GM21737 (cell line): ENCODE data around the gene DZIP1.

ENCODE experiments used
- ATAC-seq: cut with Tn5 transposase; IDR thresholded peaks from one replicate; pipeline ENCODE4 v1.9.1; 2021; ENCODE audit warnings: mild to moderate bottlenecking, moderate library complexity; ENCODE audit not compliant: unreplicated experiment

DZIP1 gene

DNA sequence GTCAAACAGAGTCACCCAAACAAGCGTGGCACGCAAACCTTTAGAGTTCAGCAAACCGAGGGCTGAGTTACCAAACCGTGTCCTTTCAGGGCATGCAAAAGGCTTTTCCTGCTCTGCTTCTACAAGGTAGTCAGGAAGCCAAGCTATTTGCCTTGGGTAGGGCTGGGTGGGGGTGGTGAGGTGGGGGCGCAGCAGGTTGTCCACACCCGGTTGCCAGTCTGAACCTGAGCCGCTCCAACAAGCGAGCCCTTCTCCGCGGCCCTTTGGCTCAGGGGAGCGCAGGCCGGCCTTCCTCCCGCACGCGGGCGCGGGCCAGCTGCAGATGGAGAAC is 92.3 kb downstream of the DZIP1 start:
- no peak for ATAC-seq

DNA sequence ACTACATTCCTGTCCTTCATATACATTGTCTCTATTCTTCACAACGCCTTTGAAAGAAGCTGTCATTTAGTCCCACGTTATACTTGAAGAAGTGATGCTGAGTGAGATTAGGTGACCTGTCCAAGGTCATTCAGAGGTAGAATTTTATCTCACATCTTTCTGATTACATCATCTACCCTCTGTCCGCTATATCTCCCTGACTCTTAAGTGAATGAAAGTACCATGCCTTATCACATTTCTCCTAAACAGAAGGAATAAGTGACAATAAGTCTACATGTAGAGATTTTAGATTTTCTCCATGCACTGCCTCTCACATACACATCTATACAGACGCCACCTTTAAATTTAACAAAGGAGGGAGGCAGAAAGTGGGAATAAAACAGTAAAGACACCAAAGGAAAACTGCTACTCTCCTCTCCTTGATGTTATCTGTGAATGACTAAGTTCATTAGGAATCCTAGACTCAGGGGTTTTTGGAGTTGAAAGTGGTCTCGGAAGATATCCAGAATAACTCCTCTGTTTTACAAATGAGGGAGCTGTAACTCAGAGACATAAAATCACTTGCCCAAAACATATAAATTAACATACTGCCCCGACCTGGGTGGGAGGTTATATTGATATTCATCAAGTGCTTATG is 96.9 kb downstream of the DZIP1 start:
- no peak for ATAC-seq

DNA sequence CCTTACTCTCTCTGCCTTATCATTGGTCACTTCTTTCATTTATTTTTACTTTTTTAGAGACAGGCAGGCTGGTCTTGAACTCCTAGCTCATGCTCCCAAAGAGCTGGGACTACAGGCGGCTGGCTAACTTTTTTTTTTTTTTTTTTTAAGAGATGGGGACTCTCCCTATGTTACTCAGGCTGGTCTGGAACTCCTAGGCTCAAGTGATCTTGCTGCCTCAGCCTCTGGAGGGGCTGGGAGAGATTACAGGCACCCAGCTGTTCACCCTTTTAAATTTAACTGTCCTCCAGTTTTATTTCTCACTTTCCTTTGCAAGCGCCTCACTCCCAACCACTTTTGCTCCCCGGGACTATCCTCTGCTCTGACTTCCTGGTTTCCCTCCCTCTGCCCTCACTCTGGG is 97.6 kb downstream of the DZIP1 start:
- no peak for ATAC-seq

DNA sequence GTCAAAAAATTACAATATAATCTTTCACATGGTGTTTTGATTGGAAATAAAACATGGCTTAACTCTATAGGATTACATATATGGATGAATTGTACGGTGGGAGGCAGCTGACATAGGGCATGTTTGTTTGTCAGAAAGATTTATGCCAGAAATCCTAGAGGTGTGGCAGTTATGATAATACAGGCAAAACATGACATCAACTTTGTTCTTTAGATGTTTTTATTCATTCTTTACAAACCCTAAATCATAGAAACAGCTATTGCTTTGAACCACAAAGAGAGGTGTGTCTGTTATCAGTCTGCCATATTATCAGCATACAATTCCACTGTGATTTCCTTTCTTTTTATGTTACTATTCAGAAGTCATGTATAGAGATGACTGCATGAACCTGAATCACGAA is 100.2 kb downstream of the DZIP1 start:
- no peak for ATAC-seq

DNA sequence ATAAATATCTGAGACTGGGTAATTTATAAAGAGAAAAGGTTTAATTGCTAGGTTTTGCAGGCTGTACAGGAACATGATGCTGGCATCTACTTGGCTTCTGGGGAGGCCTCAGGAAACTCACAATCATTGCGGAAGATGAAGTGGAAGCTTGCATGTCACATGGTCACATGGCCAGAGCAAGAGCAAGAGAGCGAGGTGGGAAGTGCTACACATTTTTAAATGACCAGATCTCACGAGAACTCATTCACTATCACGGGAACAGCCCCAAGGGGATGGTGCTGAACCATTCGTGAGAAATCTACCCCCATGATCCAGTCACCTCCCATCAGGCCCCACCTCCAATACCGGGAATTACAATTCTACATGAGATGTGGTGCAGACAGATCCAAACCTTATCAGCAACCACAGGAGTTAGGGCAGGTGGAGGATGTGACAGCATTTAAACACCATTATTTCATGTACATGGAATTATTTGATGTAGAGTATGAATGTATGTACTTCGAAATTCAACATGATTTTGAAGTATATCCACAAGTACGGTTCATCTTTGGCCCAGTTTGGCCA is 102.5 kb downstream of the DZIP1 start:
- no peak for ATAC-seq

DNA sequence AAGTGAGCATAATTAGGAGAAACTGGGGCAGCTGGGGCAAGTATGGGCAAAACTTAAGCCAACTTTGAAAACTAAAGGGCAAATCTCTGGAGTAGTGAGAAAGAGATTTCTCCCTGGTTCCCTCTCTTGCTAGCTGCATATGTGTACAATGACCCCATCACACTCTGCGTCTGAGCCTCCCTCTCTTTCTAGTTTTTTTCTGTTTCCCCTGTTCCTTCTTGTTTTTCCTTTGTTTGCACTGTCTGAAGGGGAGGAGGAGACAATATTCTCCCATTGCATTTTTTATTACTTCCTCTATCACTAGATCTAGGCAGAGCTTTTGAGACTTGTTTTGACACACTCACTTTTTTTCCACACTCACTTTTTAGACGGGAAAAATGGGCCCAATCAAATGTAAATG is 103.2 kb downstream of the DZIP1 start:
- ATAC-seq, result no peak

DNA sequence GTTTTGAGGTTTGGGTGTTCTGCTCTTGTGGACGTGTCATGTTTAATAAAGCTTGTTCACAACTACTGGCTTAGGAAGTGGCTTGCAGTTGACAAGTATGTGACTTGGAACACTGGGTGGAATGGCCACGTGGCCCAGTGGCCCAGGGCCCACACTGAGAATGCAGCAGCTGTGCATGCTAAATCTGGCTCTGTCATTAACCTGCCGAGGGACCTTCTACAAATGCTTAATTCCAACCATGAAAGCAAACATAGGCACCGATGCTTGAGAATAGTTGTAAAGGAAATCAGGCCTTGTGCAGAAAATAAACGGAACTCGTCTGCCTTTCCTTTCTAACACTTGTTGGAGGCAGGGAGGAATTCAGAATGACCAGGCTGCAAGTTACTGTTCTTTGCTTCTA is 103.6 kb downstream of the DZIP1 start:
- ATAC-seq, result no peak

DNA sequence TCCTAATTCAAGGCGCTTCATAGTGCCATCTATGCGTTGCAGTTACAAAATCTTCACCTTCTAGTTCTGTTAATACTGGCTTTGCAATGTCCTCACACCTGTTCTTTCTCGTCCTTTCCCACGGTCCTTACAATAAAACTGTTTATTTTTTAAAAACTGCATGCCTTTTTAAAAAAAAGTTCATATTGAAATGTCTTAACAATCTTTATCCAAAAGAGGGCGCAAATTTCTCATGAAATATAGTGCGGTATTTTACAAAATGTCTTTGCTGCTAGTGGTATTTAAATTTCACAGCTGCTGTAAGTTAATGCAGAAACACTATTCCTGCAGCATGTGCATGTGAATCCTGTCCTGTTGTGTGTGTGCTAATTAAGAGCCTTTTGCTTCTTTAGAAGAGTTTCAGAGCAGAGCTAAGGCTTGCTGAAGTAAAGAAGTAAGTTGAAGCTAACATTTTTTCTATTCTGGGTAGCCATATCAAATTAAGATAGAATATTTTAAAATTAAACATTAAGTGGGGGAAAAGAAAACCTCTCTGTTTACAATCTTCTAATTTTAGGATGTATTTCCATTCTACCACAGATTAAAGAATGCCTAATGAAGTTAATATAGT is 107.8 kb downstream of the DZIP1 start:
- ATAC-seq, result no peak

DNA sequence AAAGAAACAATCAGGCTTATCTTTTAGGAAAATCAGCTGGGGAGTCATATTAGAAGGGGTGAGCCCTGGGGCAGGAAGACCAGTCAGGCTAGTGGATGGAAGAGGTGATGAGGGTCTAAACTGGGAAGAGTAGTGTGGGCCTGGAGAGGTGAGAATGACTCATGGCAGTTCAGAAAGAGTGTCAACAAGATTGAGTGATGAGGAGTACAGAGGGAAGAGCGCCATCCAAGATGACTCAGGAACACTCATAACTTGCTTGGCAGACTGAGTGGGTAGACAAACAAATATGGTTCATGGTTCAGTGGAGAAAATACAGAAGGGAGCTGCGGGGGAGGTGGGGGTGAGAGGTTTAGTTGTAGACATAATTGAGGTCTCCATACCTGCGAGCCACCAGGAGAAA is 109.3 kb downstream of the DZIP1 start:
- no peak for ATAC-seq

DNA sequence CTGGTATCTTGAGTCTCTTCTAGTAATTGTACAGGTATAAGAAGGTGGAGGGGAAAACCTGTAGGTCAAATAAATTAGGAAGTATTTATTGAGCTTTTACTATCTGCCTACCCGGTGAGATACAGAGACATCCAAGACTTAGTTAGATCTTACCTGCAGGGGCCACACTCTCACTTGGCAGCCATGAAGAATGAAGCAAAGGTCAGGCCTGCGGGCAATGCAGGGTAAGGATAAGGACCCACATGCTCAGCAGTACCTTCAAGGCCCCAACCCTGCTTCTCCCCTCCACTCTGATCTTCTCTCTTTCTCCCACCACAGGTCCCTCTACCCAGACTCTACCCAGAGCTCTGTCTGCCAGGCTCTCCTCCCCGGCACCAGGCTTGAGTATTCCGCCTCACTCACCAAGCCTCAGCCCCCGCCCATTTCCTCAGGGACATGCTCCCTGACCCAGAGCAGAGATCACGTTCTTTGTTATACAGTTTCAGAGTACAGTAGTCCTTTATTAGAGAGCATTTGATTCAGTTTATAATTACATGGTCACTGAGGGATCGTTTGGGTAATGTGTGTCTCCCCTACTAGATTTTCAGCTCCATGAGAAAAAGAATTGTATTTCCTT is 110.9 kb downstream of the DZIP1 start:
- ATAC-seq, result no peak

DNA sequence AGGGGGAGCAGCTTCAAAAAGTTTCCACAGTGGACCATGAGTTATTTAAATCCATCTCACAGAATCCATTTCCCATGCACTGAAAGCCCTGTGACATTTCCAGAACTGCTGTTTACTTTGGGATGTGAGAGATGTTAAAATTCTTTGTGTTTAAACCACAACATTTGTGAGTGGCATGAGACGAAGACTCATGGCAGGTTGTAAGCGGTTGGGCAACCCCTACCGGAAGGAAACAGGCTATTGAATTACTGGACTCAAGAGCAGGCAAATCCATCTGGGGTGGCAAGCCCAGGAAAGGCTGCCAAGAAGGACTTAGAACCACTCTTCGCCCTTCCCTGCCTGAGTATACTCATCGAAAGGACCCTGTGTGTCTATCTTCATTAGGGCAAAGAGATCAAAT is 114.3 kb downstream of the DZIP1 start:
- no peak for ATAC-seq
